Right lobe of liver (tissue), 6 donors: ENCODE results near the gene CCDC182. TPM values are rescaled to one million over a fixed set of nuclear protein-coding genes. Genes with fewer than 3 reads are reported as not detected.
A peak's percentile ranks its signal among the peaks of the same experiment; 100 is the strongest.

Source experiments
- ATAC-seq, 4 donors: fragments of 200-7000 bp; cut with Tn5 transposase; one replicate each; pipeline ENCODE4 v1.9.1; 2020; ENCODE audit warnings: mild to moderate bottlenecking in 4 of 4, moderate library complexity in 4 of 4
- DNase-seq, 3 donors: peaks; one replicate each; pipeline ENCODE4 v3.0.0-alpha.2; 2020
- H3K27ac ChIP-seq, 3 donors: fragments of 200-600 bp; one replicate each; pipeline ENCODE4 v1.8.0; 2022
- H3K27me3 ChIP-seq, 2 donors: fragments of 200-600 bp; one replicate each; pipeline ENCODE4 v1.8.0; 2022
- H3K36me3 ChIP-seq, 4 donors: fragments of 200-600 bp; sonication (generic) in 1 of 4; one replicate each; pipeline versions ENCODE4 v1.5.1 to v1.8.0; 2017 to 2022; ENCODE audit warnings: control low read depth in 1 of 4
- H3K4me1 ChIP-seq, 4 donors: fragments of 200-600 bp; sonication (generic) in 1 of 4; one replicate each; pipeline versions ENCODE4 v1.5.1 to v1.8.0; 2017 to 2022; ENCODE audit warnings: control low read depth in 1 of 4
- H3K4me3 ChIP-seq, 3 donors: fragments of 200-600 bp; one replicate each; pipeline ENCODE4 v1.8.0; 2022
- H3K9me3 ChIP-seq, 4 donors: fragments of 200-600 bp; sonication (generic) in 1 of 4; one replicate each; pipeline versions ENCODE4 v1.5.1 to v1.8.0; 2017 to 2022; ENCODE audit warnings: control low read depth in 1 of 4
- POLR2A ChIP-seq: fragments of 450-650 bp; IDR thresholded peaks from one replicate; pipeline ENCODE4 v1.6.1; 2017; ENCODE audit warnings: antibody characterized with exemption, mild to moderate bottlenecking
- WGBS: methylation state at CpG from one replicate; pipeline ENCODE4 v1.1.6; 2018; ENCODE audit warnings: low coverage, low lambda C conversion rate; ENCODE audit not compliant: insufficient coverage; ENCODE audit errors: missing lambda C conversion rate; 5-methylcytosine and 5-hydroxymethylcytosine counted together
- intact Hi-C, 2 donors: fragments of 100-400 bp; cut with DNase I; formaldehyde crosslinking; loops; one replicate each; pipeline versions ENCODE4 v1.11.2 to v1.14.1; 2022
- total RNA-seq, 6 experiments: library from RNA; depleted of rRNA in 2 of 6; stranded (reverse); fragments of >200 nt in 2 of 6; fragmentation: NEBNext Ultra II Directional in 3 of 6; extraction: Animal tissue kit (Norgen Biotek cat#: 25700) in 3 of 6; gene quantifications; one replicate each; pipeline versions ENCODE4 v1.1.0 to v1.2.4, GENCODE V29; 2016 to 2023
- TF ChIP-seq, protein P1 (sequence below), 4 donors: fragments of 200-600 bp in 3 of 4; fragments of 450-650 bp in 1 of 4; IDR thresholded peaks; one replicate each; pipeline versions ENCODE4 v1.5.1 to v1.8.0; 2016 to 2022; ENCODE audit warnings: antibody characterized with exemption in 4 of 4, mild to moderate bottlenecking in 2 of 4
- donor health status: DM: no; HTN: yes; CAD: no.
- donor health status: DM: no; HTN: no; CAD: no.
- donor health status: DM: no; HTN: no; CAD: no.
- donor health status: DM: no; HTN: yes; CAD: no.
- donor health status: DM: no; HTN: yes; CAD: no.

CCDC182 gene
- total RNA-seq, 6 experiments from 2014 or later, result not detected

GRCh38 chr17:57708410-57708809, 36.7 kb downstream of the CCDC182 start:
- Histone ChIP-seq H3K36me3 (no peaks in the 10 kb centered on the region), H3K9me3 (no peaks in the 10 kb centered on the region), H3K27ac (no peak overlapping the region), H3K4me3 (no peak overlapping the region), H3K4me1 (no peaks in the 10 kb centered on the region), H3K27me3 (no peaks in the 10 kb centered on the region)
- no peak for DNase-seq
- WGBS, result 18% methylated on average over 2 of the region's 2 CpGs
- intact Hi-C loops, result no loop called here
- peak in 1 of 4 donors; percentile 19 for ATAC-seq
- TF ChIP-seq, protein P1, sequence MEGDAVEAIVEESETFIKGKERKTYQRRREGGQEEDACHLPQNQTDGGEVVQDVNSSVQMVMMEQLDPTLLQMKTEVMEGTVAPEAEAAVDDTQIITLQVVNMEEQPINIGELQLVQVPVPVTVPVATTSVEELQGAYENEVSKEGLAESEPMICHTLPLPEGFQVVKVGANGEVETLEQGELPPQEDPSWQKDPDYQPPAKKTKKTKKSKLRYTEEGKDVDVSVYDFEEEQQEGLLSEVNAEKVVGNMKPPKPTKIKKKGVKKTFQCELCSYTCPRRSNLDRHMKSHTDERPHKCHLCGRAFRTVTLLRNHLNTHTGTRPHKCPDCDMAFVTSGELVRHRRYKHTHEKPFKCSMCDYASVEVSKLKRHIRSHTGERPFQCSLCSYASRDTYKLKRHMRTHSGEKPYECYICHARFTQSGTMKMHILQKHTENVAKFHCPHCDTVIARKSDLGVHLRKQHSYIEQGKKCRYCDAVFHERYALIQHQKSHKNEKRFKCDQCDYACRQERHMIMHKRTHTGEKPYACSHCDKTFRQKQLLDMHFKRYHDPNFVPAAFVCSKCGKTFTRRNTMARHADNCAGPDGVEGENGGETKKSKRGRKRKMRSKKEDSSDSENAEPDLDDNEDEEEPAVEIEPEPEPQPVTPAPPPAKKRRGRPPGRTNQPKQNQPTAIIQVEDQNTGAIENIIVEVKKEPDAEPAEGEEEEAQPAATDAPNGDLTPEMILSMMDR (IDR thresholded peaks at IDR 0.05), result no peak
- no peak for TF ChIP-seq POLR2A

- no peaks in the 10 kb centered on the region for H3K9me3 ChIP-seq
- no peaks in the 10 kb centered on the region for H3K27me3 ChIP-seq
- no peaks in the 10 kb centered on the region for H3K4me1 ChIP-seq
- ATAC-seq (peak; percentile 41 to 56 (median 44)), DNase-seq (no peak)
- WGBS, result 38% methylated on average over 3 of the region's 6 CpGs
- H3K27ac ChIP-seq, result no peak overlapping the region
- TF ChIP-seq, protein P1 (IDR thresholded peaks at IDR 0.05), result no peak
- no peak for TF ChIP-seq POLR2A
- no peaks in the 10 kb centered on the region for H3K36me3 ChIP-seq
- H3K4me3 ChIP-seq, result no peak overlapping the region
- intact Hi-C loops, result no loop called here
Measured at GRCh38 chr17:57707892-57708291, 37.2 kb downstream of the CCDC182 start.

GRCh38 chr17:57706761-57707160, 38.3 kb downstream of the CCDC182 start:
- no peak overlapping the region for H3K4me3 ChIP-seq
- intact Hi-C loops, result no loop called here
- 48% methylated on average over 9 of the region's 9 CpGs for WGBS
- no peak for TF ChIP-seq POLR2A
- TF ChIP-seq, protein P1 (IDR thresholded peaks at IDR 0.05), result no peak
- no peaks in the 10 kb centered on the region for H3K4me1 ChIP-seq
- no peak overlapping the region for H3K27ac ChIP-seq
- ATAC-seq (no peak), DNase-seq (no peak)
- no peaks in the 10 kb centered on the region for H3K36me3 ChIP-seq
- no peaks in the 10 kb centered on the region for H3K9me3 ChIP-seq
- no peaks in the 10 kb centered on the region for H3K27me3 ChIP-seq

- Histone ChIP-seq H3K4me3 (no peak overlapping the region), H3K27ac (no peak overlapping the region), H3K36me3 (no peaks in the 10 kb centered on the region), H3K9me3 (no peaks in the 10 kb centered on the region), H3K4me1 (no peaks in the 10 kb centered on the region), H3K27me3 (no peaks in the 10 kb centered on the region)
- DNase-seq (no peak), ATAC-seq (no peak)
- intact Hi-C loops, result no loop called here
- TF ChIP-seq POLR2A, result no peak
- TF ChIP-seq, protein P1 (IDR thresholded peaks at IDR 0.05), result no peak
- WGBS, result 54% methylated on average over 12 of the region's 12 CpGs
Measured at GRCh38 chr17:57705921-57706695, 39.0 kb downstream of the CCDC182 start.
